ENCODE measurements around the gene EIF2S3. TPM values are rescaled to one million over a fixed set of nuclear protein-coding genes. Genes with fewer than 3 reads are reported as not detected.
"Not testable (repeated sequence)": the region's sequence is repeated elsewhere in the genome, so short reads cannot be mapped to it uniquely, and the experiment has no call there.

EIF2S3 gene
- total RNA-seq, 2 donors from 2014 or later: 114 to 122 TPM

- intact Hi-C loops (cut with DNase I): no loop called here
- no peak for DNase-seq (ENCODE audit: low spot score)
Observed at GRCh38 chrX:24037729-24038128, 17.0 kb upstream of the EIF2S3 start.

GRCh38 chrX:24046060-24046459, 8.7 kb upstream of the EIF2S3 start:
- intact Hi-C loops (cut with DNase I); DNase-seq (ENCODE audit: low spot score): not testable (repeated sequence)

GRCh38 chrX:24049643-24050042, 5.1 kb upstream of the EIF2S3 start:
- intact Hi-C loops (cut with DNase I); DNase-seq (ENCODE audit: low spot score): not testable (repeated sequence)

- DNase-seq (ENCODE audit: low spot score); intact Hi-C loops (cut with DNase I): not testable (repeated sequence)
Observed at GRCh38 chrX:24050522-24051318, 4.0 kb upstream of the EIF2S3 start.

- no peak for DNase-seq (ENCODE audit: low spot score)
- intact Hi-C loops (cut with DNase I): no loop called here
Observed at GRCh38 chrX:24055043-24055356, 244 bp downstream of the EIF2S3 start.

GRCh38 chrX:24063488-24063887, 8.7 kb downstream of the EIF2S3 start:
- no peak for DNase-seq (ENCODE audit: low spot score)
- intact Hi-C loops (cut with DNase I): no loop called here

GRCh38 chrX:24069877-24070276, 15.1 kb downstream of the EIF2S3 start:
- no peak for DNase-seq (ENCODE audit: low spot score)
- intact Hi-C loops (cut with DNase I): no loop called here

GRCh38 chrX:24079411-24079810, 24.7 kb downstream of the EIF2S3 start:
- intact Hi-C loops (cut with DNase I): no loop called here
- DNase-seq (ENCODE audit: low spot score): no peak

GRCh38 chrX:24080245-24080644, 25.5 kb downstream of the EIF2S3 start:
- intact Hi-C loops (cut with DNase I); DNase-seq (ENCODE audit: low spot score): not testable (repeated sequence)

GRCh38 chrX:24080704-24081103, 25.9 kb downstream of the EIF2S3 start:
- intact Hi-C loops (cut with DNase I): no loop called here
- no peak for DNase-seq (ENCODE audit: low spot score)

GRCh38 chrX:24081661-24082154, 27.0 kb downstream of the EIF2S3 start:
- DNase-seq (ENCODE audit: low spot score): no peak
- intact Hi-C loops (cut with DNase I): no loop called here

- no peak for DNase-seq (ENCODE audit: low spot score)
- intact Hi-C loops (cut with DNase I): no loop called here
Observed at GRCh38 chrX:24082447-24082846, 27.7 kb downstream of the EIF2S3 start.

- intact Hi-C loops (cut with DNase I): no loop called here
Observed at GRCh38 chrX:24085101-24085500, 30.3 kb downstream of the EIF2S3 start.

GRCh38 chrX:24090300-24091200, 35.8 kb downstream of the EIF2S3 start:
- DNase-seq (ENCODE audit: low spot score): no peak
- intact Hi-C loops (cut with DNase I): no loop called here

More at GRCh38 chrX:24085101-24085500, 30.3 kb downstream of the EIF2S3 start:
- no peak for DNase-seq (ENCODE audit: low spot score)

- no peak for DNase-seq (ENCODE audit: low spot score)
- intact Hi-C loops (cut with DNase I): no loop called here
Observed at GRCh38 chrX:24093746-24094145, 39.0 kb downstream of the EIF2S3 start.

GRCh38 chrX:24097741-24098260, 43.0 kb downstream of the EIF2S3 start:
- DNase-seq (ENCODE audit: low spot score): no peak
- intact Hi-C loops (cut with DNase I): no loop called here

GRCh38 chrX:24098932-24099331, 44.2 kb downstream of the EIF2S3 start:
- intact Hi-C loops (cut with DNase I): no loop called here
- no peak for DNase-seq (ENCODE audit: low spot score)

- intact Hi-C loops (cut with DNase I): no loop called here
- DNase-seq (ENCODE audit: low spot score): no peak
Observed at GRCh38 chrX:24099394-24099793, 44.6 kb downstream of the EIF2S3 start.

GRCh38 chrX:24100713-24101112, 46.0 kb downstream of the EIF2S3 start:
- DNase-seq (ENCODE audit: low spot score): no peak
- intact Hi-C loops (cut with DNase I): no loop called here

GRCh38 chrX:24110069-24110468, 55.3 kb downstream of the EIF2S3 start:
- intact Hi-C loops (cut with DNase I): no loop called here
- no peak for DNase-seq (ENCODE audit: low spot score)

Measured in posterior vena cava (tissue), 2 donors.